K562 (cell line): Measurements from ENCODE around the gene CCDC9. TPM values are rescaled to one million over a fixed set of nuclear protein-coding genes. Genes with fewer than 3 reads are reported as not detected.

ENCODE experiments used
- CBFA2T3 ChIP-seq: fragments of 450-650 bp; IDR thresholded peaks from 2 replicates; pipeline ENCODE4 v1.6.1; 2017
- E4F1 ChIP-seq: fragments of 250-450 bp; sonication (Bioruptor Pico); IDR thresholded peaks from 2 replicates; pipeline ENCODE4 v1.5.0; 2021; ENCODE audit warnings: mild to moderate bottlenecking, borderline replicate concordance
- HDAC3 ChIP-seq: fragments of 450-650 bp; IDR thresholded peaks from 2 replicates; pipeline ENCODE4 v1.6.1; 2018; ENCODE audit warnings: borderline replicate concordance, mild to moderate bottlenecking, moderate library complexity; ENCODE audit not compliant: partially characterized antibody
- IRF9 ChIP-seq: fragments of 450-650 bp; IDR thresholded peaks from 2 replicates; pipeline ENCODE4 v1.6.1; 2016; ENCODE audit warnings: missing biosample characterization, missing genetic modification characterization
- KLF10 ChIP-seq: fragments of 250-450 bp; sonication (Bioruptor Pico); IDR thresholded peaks from 2 replicates; pipeline ENCODE4 v1.6.1; 2021; ENCODE audit warnings: matching md5 sums
- MAZ ChIP-seq, 2 experiments: fragments of 450-650 bp in 1 of 2; sonication (generic) in 1 of 2; formaldehyde crosslinking; IDR thresholded peaks in 1 of 2; conservative IDR thresholded peaks in 1 of 2; 2 replicates each; pipeline versions ENCODE4 v1.4.0 to v1.5.0; 2020; ENCODE audit warnings: mild to moderate bottlenecking in 1 of 2, missing genetic modification reagents in 1 of 2
- NBN ChIP-seq: fragments of 450-650 bp; IDR thresholded peaks from 2 replicates; pipeline ENCODE4 v1.6.1; 2016; ENCODE audit warnings: low read depth, mild to moderate bottlenecking
- NFIX ChIP-seq: fragments of 250-450 bp; sonication (Bioruptor Pico); IDR thresholded peaks from 2 replicates; pipeline ENCODE4 v1.4.0; 2020; ENCODE audit warnings: low read depth, mild to moderate bottlenecking, moderate library complexity
- OTX1 ChIP-seq: fragments of 450-650 bp; formaldehyde crosslinking; IDR thresholded peaks from 2 replicates; pipeline ENCODE4 v1.4.0; 2022; ENCODE audit warnings: mild to moderate bottlenecking
- PML ChIP-seq: IDR thresholded peaks from 2 replicates; pipeline ENCODE4 v1.6.1; 2012; ENCODE audit warnings: low read length, inconsistent platforms
- SMC3 ChIP-seq: conservative IDR thresholded peaks from 2 replicates; pipeline ENCODE4 v1.6.1; 2011; ENCODE audit warnings: low read depth, low read length, improper control_type of control experiment; ENCODE audit not compliant: insufficient read depth
- TSC22D4 ChIP-seq: fragments of 450-650 bp; IDR thresholded peaks from 2 replicates; pipeline ENCODE4 v1.6.1; 2016; ENCODE audit warnings: missing genetic modification characterization, missing biosample characterization, control low read depth
- ZBTB7A ChIP-seq: IDR thresholded peaks from 2 replicates; pipeline ENCODE4 v1.6.1; 2011; ENCODE audit warnings: low read depth, mild to moderate bottlenecking, low read length, moderate library complexity, borderline replicate concordance; ENCODE audit not compliant: control insufficient read depth
- ZNF408 ChIP-seq: fragments of 250-450 bp; sonication (Bioruptor Pico); IDR thresholded peaks from 2 replicates; pipeline ENCODE4 v1.4.0; 2020; ENCODE audit warnings: low read depth, mild to moderate bottlenecking, moderate library complexity
- polyA plus RNA-seq, 8 experiments: library from polyadenylated mRNA; depleted of rRNA in 4 of 8; stranded (reverse) in 5 of 8; unstranded in 3 of 8; fragments of >200 nt; fragmentation: Nextera tagmentation in 2 of 8; fragmentation: Illumina TruSeq in 1 of 8; extraction: Ambion mirVana in 2 of 8; extraction: Trizol in 1 of 8; gene quantifications; 2 replicates each; pipeline versions ENCODE4 v1.2.1 to v1.2.3, GENCODE V29; 2011 to 2014; ENCODE audit warnings: inconsistent platforms in 1 of 8, missing spikeins in 1 of 8
- total RNA-seq, 7 experiments: library from RNA; depleted of rRNA in 6 of 7; stranded (reverse); fragments of >200 nt in 6 of 7; fragmentation: Illumina TruSeq in 2 of 7; extraction: Trizol in 2 of 7; gene quantifications; 2 replicates each; pipeline versions ENCODE4 v1.2.1 to v1.2.3, GENCODE V29; 2011 to 2021; ENCODE audit warnings: low replicate concordance in 1 of 7
- TF ChIP-seq, protein P1 (sequence below): conservative IDR thresholded peaks from 2 replicates; pipeline ENCODE4 v1.6.1; 2011; ENCODE audit warnings: low read depth, mild to moderate bottlenecking, low read length; ENCODE audit not compliant: control insufficient read depth
- TF ChIP-seq, protein P2 (sequence below): fragments of 250-450 bp; sonication (Bioruptor Pico); IDR thresholded peaks from 2 replicates; pipeline ENCODE4 v1.4.0; 2020

The CCDC9 gene
- total and polyA plus RNA-seq, 9 of the 15 experiments (the other 6 are each of a cell fraction or from before 2014, with no cell fraction given): 0.23 to 38.6 (median 8.4) TPM

DNA sequence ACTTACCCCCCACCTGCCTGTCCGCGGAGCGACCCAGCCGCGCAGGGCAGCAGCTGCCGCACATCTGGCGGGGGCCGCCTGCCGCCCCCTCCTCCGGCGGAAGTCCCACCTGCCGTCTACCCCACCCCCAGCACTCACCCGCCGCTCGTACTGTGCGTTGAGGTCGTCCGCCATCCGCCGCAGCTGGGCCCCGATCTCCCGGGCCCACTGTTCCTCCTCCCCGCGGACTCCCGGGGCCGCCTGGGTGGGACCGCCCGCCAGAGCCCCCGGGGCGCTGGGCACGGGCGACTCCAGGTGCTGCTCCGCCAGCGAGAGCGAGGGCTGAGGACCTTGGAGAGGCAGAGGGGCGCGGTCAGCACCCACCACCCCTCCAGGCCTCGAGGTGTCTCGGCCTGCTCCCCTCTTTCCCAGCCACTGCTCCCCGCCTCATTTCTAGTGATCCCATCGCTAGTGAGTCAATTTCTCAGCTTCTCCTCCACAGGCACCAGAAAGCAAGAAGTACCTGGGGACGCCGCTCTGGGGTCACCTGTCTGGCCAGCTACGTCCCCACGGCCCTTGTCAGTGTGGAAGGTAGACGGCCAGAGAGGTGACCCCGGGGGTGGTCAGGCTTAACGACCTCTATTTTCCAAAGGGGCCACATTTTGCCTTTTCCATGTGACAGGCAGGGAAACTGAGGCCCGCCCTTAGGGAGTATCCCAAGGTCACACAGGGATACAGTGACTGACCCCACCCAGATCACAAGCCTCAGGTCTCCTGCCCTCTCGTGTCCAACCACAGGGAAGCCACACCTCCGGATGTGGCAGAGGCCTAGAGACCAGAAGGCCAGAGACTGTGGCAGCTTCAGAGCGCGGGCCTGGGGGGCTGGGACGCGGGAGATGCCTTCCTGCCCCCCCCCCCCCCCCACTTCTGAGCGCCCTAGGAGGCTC, 29.6 kb upstream of the CCDC9 start (continued):
- TF ChIP-seq E4F1 (no peak), OTX1 (no peak), NFIX (CRISPR knock-in tag) (no peak), MAZ (CRISPR knock-in tag; conservative IDR thresholded peaks at IDR 0.05 in 1 of 2, IDR thresholded peaks at IDR 0.05 in 1 of 2) (peak; percentile 17 to 51), HDAC3 (no peak), PML (no peak), SMC3 (no peak), CBFA2T3 (peak; percentile 51), KLF10 (CRISPR knock-in tag) (no peak), ZNF408 (CRISPR knock-in tag) (no peak), TSC22D4 (tag) (no peak), NBN (no peak), ZBTB7A (peak; percentile 85), IRF9 (tag) (peak; percentile 15; the same call in 1 of the 2 replicates)
- TF ChIP-seq, protein P1, sequence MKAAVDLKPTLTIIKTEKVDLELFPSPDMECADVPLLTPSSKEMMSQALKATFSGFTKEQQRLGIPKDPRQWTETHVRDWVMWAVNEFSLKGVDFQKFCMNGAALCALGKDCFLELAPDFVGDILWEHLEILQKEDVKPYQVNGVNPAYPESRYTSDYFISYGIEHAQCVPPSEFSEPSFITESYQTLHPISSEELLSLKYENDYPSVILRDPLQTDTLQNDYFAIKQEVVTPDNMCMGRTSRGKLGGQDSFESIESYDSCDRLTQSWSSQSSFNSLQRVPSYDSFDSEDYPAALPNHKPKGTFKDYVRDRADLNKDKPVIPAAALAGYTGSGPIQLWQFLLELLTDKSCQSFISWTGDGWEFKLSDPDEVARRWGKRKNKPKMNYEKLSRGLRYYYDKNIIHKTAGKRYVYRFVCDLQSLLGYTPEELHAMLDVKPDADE: peak; percentile 73; the same call in 1 of the 2 replicates
- TF ChIP-seq, protein P2, sequence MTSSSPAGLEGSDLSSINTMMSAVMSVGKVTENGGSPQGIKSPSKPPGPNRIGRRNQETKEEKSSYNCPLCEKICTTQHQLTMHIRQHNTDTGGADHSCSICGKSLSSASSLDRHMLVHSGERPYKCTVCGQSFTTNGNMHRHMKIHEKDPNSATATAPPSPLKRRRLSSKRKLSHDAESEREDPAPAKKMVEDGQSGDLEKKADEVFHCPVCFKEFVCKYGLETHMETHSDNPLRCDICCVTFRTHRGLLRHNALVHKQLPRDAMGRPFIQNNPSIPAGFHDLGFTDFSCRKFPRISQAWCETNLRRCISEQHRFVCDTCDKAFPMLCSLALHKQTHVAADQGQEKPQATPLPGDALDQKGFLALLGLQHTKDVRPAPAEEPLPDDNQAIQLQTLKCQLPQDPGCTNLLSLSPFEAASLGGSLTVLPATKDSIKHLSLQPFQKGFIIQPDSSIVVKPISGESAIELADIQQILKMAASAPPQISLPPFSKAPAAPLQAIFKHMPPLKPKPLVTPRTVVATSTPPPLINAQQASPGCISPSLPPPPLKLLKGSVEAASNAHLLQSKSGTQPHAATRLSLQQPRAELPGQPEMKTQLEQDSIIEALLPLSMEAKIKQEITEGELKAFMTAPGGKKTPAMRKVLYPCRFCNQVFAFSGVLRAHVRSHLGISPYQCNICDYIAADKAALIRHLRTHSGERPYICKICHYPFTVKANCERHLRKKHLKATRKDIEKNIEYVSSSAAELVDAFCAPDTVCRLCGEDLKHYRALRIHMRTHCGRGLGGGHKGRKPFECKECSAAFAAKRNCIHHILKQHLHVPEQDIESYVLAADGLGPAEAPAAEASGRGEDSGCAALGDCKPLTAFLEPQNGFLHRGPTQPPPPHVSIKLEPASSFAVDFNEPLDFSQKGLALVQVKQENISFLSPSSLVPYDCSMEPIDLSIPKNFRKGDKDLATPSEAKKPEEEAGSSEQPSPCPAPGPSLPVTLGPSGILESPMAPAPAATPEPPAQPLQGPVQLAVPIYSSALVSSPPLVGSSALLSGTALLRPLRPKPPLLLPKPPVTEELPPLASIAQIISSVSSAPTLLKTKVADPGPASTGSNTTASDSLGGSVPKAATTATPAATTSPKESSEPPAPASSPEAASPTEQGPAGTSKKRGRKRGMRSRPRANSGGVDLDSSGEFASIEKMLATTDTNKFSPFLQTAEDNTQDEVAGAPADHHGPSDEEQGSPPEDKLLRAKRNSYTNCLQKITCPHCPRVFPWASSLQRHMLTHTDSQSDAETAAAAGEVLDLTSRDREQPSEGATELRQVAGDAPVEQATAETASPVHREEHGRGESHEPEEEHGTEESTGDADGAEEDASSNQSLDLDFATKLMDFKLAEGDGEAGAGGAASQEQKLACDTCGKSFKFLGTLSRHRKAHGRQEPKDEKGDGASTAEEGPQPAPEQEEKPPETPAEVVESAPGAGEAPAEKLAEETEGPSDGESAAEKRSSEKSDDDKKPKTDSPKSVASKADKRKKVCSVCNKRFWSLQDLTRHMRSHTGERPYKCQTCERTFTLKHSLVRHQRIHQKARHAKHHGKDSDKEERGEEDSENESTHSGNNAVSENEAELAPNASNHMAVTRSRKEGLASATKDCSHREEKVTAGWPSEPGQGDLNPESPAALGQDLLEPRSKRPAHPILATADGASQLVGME (CRISPR knock-in tag): no peak
